GM23338 (cell line): ENCODE results near the gene DNAJC27.

Experiments used
- CREB1 ChIP-seq: fragments of 250-450 bp; sonication (Bioruptor Pico); IDR thresholded peaks from 2 replicates; pipeline ENCODE4 v1.5.0; 2020; ENCODE audit warnings: low read depth, mild to moderate bottlenecking, moderate library complexity
- CTCF ChIP-seq, 2 experiments: fragments of 200-600 bp in 1 of 2; sonication (generic) in 1 of 2; conservative IDR thresholded peaks; 2 replicates each; pipeline versions ENCODE4 v1.5.1 to v1.6.1; 2016 to 2017; ENCODE audit warnings: antibody characterized with exemption in 2 of 2, low read depth in 2 of 2, mild to moderate bottlenecking in 2 of 2, moderate library complexity in 1 of 2
- ETS1 ChIP-seq: IDR thresholded peaks from 2 replicates; pipeline ENCODE4 v1.6.1; 2016; ENCODE audit warnings: antibody characterized with exemption
- EZH2 ChIP-seq: fragments of 200-600 bp; sonication (generic); IDR thresholded peaks from one replicate; pipeline ENCODE4 v1.8.0; 2017; ENCODE audit warnings: antibody characterized with exemption, mild to moderate bottlenecking, low read depth; ENCODE audit not compliant: unreplicated experiment
- EZH2phosphoT487 ChIP-seq: fragments of 200-600 bp; sonication (generic); IDR thresholded peaks from one replicate; pipeline ENCODE4 v1.8.1; 2018; ENCODE audit warnings: antibody characterized with exemption; ENCODE audit not compliant: unreplicated experiment
- JUNB ChIP-seq: IDR thresholded peaks from one replicate; pipeline ENCODE4 v1.6.1; 2016; ENCODE audit warnings: antibody characterized with exemption; ENCODE audit not compliant: unreplicated experiment
- POLR2AphosphoS5 ChIP-seq: IDR thresholded peaks from 2 replicates; pipeline ENCODE4 v1.6.1; 2016; ENCODE audit warnings: antibody characterized with exemption, low read depth
- REST ChIP-seq: IDR thresholded peaks from one replicate; pipeline ENCODE4 v1.6.1; 2018; ENCODE audit warnings: antibody characterized with exemption; ENCODE audit not compliant: unreplicated experiment
- STAT1 ChIP-seq: IDR thresholded peaks from one replicate; pipeline ENCODE4 v1.6.1; 2016; ENCODE audit warnings: antibody characterized with exemption; ENCODE audit not compliant: unreplicated experiment
- ZNF114 ChIP-seq: fragments of 250-450 bp; sonication (Bioruptor Pico); IDR thresholded peaks from 2 replicates; pipeline ENCODE4 v1.5.0; 2020; ENCODE audit warnings: mild to moderate bottlenecking, moderate library complexity
- ZNF331 ChIP-seq: fragments of 250-450 bp; sonication (Bioruptor Pico); IDR thresholded peaks from 2 replicates; pipeline ENCODE4 v1.5.0; 2020; ENCODE audit warnings: low read depth, mild to moderate bottlenecking, moderate library complexity
- ZNF462 ChIP-seq: fragments of 250-450 bp; sonication (Bioruptor Pico); IDR thresholded peaks from 2 replicates; pipeline ENCODE4 v1.5.0; 2020; ENCODE audit warnings: mild to moderate bottlenecking, moderate library complexity

GRCh38 chr2:24935145-24935544 is 36.6 kb downstream of the DNAJC27 start:
- TF ChIP-seq REST, result no peak
- no peak for TF ChIP-seq CTCF (conservative IDR thresholded peaks at IDR 0.05; ENCODE audit: low read depth in 2 of 2)
- TF ChIP-seq EZH2, result no peak
- TF ChIP-seq POLR2AphosphoS5, result no peak
- no peak for TF ChIP-seq ZNF331
- TF ChIP-seq JUNB, result no peak
- TF ChIP-seq ZNF114 (CRISPR knock-in tag), result no peak
- no peak for TF ChIP-seq ZNF462 (CRISPR knock-in tag)
- no peak for TF ChIP-seq EZH2phosphoT487
- no peak for TF ChIP-seq ETS1
- no peak for TF ChIP-seq CREB1 (CRISPR knock-in tag)
- no peak for TF ChIP-seq STAT1
